IPS-18a (cell line): Measurements from ENCODE around the gene ACOT7.

Source experiments
- H3K27ac ChIP-seq: one replicate; pipeline ENCODE4 v1.5.1; 2013; ENCODE audit warnings: low read length
- H3K27me3 ChIP-seq: one replicate; pipeline ENCODE4 v1.6.1; 2013; ENCODE audit warnings: mild to moderate bottlenecking, low read length; ENCODE audit not compliant: control insufficient read depth, insufficient read depth
- H3K36me3 ChIP-seq: one replicate; pipeline ENCODE4 v1.6.1; 2013; ENCODE audit warnings: low read depth, low read length; ENCODE audit not compliant: control insufficient read depth
- H3K4me1 ChIP-seq: one replicate; pipeline ENCODE4 v1.6.1; 2013; ENCODE audit warnings: low read depth, low read length; ENCODE audit not compliant: control insufficient read depth
- H3K4me3 ChIP-seq: one replicate; pipeline ENCODE4 v1.5.1; 2013; ENCODE audit warnings: low read length
- H3K9ac ChIP-seq: one replicate; pipeline ENCODE4 v1.6.1; 2013; ENCODE audit warnings: mild to moderate bottlenecking, low read length, moderate library complexity
- H3K9me3 ChIP-seq: one replicate; pipeline ENCODE4 v1.6.1; 2013; ENCODE audit warnings: low read depth, low read length; ENCODE audit not compliant: control insufficient read depth

ACOT7 gene

DNA sequence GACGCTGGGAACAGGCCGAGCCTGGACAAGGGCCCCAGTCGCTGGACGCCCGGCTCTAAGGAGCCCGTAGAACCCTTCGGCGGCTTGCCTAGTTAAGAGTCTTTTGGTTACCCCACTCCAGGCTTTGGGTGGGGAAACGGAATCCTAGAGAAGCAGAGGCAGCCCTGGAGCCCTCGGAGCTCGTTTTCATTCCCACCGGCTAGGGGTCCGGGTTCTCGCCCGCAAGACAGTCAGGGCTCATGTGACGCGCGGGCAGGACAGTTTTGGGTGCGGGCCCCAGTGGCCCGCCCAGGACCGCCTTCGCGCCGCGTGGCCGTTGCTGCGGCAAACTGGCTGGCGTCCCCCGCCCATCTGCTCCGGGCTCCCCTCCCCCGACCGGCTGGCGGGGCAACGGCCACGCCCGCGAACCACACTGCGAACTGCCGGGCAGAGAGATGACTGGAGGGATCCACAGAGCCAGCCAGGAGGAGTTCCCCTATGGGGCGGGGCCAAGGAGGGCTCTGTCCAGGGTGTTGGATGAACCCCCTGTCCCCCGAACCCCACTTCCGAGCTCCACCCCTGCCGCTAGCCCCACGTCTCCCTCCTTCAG lies 27.0 kb upstream of the ACOT7 start:
- Histone ChIP-seq H3K27me3 (peaks cover 100% of the 10 kb centered on the region), H3K4me3 (peak overlapping the region; percentile 39), H3K36me3 (no peaks in the 10 kb centered on the region), H3K9ac (no peak overlapping the region), H3K27ac (no peak overlapping the region), H3K4me1 (peaks cover 5% of the 10 kb centered on the region), H3K9me3 (no peaks in the 10 kb centered on the region)

DNA sequence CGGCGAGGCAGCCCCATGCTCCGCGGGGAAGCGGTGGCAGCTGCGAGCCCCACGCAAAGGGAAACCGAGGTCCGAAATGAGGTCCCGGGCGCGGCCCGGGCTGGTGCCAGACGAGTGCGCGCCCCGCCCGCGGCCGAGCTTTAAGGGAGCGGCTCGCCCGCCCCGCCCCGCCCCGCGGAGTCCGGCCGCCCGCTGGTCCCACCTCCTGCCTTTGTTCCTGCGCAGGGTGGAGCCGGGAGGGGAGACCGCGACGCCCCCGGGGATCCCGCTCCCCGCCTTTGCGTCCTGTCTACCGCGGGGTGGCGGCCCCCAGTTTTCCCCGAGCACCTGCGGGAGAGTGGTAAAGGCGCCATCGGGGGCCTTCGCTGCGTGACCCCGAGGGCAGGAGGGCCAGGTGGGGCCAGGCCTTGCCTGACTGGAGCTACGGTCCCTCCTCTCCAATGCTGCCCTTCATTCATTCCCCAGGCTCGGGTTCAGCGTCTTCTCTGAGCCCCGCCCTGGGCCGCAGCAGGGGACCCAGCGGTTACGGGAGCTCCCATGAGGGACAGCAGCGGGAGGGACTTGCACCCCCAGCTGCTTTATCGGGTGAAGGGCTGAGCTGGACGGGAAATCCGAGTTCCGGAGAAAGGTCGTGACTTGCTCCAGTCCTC lies 26.4 kb upstream of the ACOT7 start, which contains the start of gene HES2:
HES2 (minus strand) TSS at position 116 of the 650 bp plus-strand sequence; CDS start at position 17, 99 bp downstream.
- peak within 1 kb of the TSS; percentile 39 for H3K4me3 ChIP-seq
- no peak within 1 kb of the TSS for H3K27ac ChIP-seq
- no peaks in the 10 kb centered on the region for H3K9me3 ChIP-seq
- no peaks in the 10 kb centered on the region for H3K36me3 ChIP-seq
- H3K9ac ChIP-seq, result no peak within 1 kb of the TSS
- H3K27me3 ChIP-seq, result peaks cover 100% of the 10 kb centered on the region
- peaks cover 5% of the 10 kb centered on the region for H3K4me1 ChIP-seq

DNA sequence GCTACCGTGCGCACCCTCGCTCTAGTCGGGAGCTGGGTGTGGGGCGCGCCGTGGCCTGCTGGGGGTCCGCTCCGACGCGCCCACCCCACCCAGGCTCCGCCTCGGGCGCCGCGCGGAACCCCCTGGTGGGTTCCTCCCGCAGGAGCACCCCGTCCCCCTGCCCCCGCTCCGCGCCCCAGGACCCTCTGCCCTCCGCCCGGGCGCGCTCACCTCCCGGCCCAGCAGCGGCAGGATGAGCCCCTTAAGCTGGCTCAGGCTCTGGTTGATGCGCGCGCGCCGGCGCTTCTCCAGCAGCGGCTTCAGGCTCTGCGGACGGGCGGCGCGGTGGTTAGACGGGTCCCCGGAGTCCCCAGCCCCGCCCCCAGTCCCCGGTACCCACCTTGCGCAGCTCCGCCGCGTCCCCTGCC lies 25.8 kb upstream of the ACOT7 start:
- peaks cover 100% of the 10 kb centered on the region for H3K27me3 ChIP-seq

DNA sequence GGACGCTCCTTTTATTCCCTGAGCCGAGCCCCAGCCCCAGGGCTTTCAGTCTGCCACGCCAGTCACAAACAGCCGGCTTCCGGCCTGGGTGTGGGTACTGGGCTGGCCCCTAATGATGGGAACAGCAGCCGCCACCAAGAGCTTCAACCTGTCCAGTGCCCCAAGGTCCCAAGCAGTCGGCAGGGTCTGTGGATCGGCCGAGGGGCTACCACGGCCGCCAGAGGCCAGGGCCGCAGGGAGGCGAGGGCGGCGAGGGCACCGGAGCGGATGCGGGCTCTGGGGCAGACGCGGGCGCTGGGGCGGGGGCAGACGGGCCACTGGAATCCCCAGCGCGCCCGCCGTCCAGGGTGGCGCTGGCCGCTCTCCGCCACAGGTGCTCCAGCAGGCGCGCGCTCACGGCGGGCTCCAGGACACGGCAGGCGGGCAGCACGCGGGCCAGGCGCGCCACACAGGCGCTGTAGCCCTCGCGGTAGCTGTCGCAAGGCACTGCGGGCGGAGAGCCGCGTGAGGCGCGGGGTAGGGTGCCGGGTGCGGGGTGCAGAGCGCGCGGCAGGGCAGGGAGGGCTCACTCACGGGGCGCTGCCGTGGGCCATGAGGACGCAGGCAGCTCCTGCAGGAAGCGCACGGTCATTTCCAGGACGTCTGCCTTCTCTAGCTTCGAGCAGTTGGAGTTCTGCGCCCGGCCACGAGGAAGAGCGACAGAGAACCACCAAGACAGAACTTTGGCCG lies 25.3 kb upstream of the ACOT7 start:
- H3K27me3 ChIP-seq, result peaks cover 98% of the 10 kb centered on the region
- no peak overlapping the region for H3K27ac ChIP-seq
- H3K9me3 ChIP-seq, result no peaks in the 10 kb centered on the region
- peak overlapping the region; percentile 39 for H3K4me3 ChIP-seq
- no peak overlapping the region for H3K9ac ChIP-seq
- H3K4me1 ChIP-seq, result peaks cover 9% of the 10 kb centered on the region
- no peaks in the 10 kb centered on the region for H3K36me3 ChIP-seq

More for the DNA sequence above, 25.8 kb upstream of the ACOT7 start:
- Histone ChIP-seq H3K4me1 (peaks cover 9% of the 10 kb centered on the region), H3K27ac (no peak overlapping the region), H3K36me3 (no peaks in the 10 kb centered on the region), H3K4me3 (peak overlapping the region; percentile 39), H3K9me3 (no peaks in the 10 kb centered on the region), H3K9ac (no peak overlapping the region)

DNA sequence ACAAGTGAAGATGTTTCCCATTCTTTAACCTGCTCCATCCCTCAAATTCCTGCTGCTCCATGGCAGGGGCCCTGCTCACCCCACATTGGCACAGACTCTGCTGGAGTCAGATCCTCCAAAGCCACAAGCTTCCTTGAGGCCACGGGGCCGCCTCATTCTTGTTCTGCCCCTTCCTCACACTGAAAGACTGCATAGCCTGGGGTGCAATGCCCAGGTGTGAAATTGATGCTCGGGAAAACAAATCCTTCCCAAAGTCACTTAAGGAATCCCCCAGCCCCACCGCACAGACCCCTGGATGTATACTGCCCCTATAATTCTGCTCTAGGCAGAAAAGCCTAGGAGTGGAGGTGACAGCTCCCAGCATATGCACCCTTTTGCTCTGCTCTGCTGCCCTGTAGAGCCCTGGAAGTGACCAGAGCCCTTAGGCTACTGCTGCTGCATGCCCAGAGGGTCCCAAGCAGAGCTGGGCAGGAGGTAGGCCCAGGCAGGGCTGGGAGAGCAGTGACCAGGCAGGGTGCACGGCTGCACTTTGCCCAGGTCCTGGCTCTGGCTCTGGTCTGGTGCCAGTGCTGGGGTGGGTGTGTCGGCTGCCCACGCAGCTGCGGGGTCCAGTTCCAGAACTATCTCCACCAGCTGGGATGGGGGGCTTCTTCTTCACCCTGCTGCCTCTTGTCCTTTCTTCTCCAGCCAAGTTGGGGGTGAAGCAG lies 24.5 kb upstream of the ACOT7 start:
- peaks cover 90% of the 10 kb centered on the region for H3K27me3 ChIP-seq
- H3K36me3 ChIP-seq, result no peaks in the 10 kb centered on the region
- H3K27ac ChIP-seq, result no peak overlapping the region
- no peaks in the 10 kb centered on the region for H3K9me3 ChIP-seq
- no peak overlapping the region for H3K4me3 ChIP-seq
- peaks cover 9% of the 10 kb centered on the region for H3K4me1 ChIP-seq
- H3K9ac ChIP-seq, result no peak overlapping the region

DNA sequence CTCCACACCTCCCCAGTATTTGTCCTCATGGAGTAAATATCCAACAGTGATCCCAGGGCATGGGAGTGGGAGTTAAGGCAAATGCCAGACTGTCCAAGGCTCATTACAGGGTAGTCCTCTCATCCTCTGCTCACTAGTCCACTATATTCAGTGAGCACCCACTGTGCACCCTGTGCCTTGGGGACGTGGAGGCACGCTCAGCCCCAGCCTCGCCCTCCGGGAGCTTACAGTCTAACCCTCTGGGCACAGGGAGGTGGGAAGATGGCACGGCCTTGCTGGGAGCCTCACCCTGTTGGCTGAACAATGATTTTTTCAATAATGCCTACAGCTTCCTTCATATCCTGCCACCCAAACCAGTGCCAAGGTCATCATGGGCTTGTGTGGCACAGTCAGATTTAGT lies 23.3 kb upstream of the ACOT7 start:
- Histone ChIP-seq H3K4me1 (peaks cover 9% of the 10 kb centered on the region), H3K27ac (no peak overlapping the region), H3K27me3 (peaks cover 82% of the 10 kb centered on the region), H3K36me3 (no peaks in the 10 kb centered on the region), H3K4me3 (no peak overlapping the region), H3K9me3 (no peaks in the 10 kb centered on the region), H3K9ac (no peak overlapping the region)

DNA sequence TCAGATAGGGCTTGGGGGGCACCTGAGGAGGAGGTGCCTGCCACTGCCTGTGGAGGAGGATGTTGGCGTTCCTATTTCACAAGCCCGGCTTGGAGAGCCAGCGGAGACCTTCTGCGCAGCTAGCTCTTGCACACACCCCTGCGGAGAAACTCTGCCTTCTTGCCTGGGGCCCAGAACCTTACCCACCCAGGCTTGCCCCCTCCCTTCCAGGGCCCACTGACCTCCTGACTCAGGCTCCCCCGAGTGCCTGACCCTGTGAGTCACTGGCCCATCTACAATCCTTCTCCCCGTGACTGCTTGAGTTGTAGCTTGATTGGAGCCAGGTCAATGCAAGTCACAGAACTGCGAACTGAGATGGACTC lies 22.7 kb upstream of the ACOT7 start:
- Histone ChIP-seq H3K27ac (no peak overlapping the region), H3K9me3 (no peaks in the 10 kb centered on the region), H3K36me3 (no peaks in the 10 kb centered on the region), H3K9ac (no peak overlapping the region), H3K27me3 (peaks cover 75% of the 10 kb centered on the region), H3K4me1 (peaks cover 9% of the 10 kb centered on the region), H3K4me3 (no peak overlapping the region)

DNA sequence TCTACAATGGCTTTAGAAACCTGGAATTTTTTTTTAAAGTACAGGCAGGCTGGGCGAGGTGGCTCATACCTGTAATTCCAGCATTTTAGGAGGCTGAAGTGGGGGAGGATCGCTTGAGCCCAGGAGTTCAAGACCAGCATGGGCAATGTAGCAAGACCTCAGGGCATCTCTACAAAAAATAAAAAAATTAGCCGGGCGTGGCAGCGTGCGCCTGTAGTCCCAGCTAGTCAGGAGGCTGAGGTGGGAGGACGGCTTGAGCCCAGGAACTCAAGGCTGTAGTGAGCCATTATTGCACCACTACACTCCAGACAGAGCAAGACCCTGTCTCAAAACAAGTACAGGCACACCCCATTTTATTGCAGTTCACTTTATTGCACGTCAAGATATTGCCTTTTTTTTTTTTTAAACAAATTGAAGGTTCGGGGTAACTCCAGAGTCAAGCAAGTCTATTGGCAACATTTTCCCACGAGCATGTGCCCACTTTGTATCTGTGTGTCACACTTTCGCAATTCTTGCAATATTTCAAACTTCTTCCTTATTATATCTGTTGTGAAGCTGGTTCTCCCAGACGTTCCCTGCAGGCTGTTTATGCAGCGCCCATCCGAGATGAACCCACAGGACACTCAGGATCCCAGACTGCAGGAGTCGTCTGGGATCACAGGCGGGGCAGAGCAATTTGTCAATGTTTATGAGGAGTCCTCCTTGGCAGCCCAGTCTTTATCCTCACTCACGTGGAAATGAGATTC lies 21.5 kb upstream of the ACOT7 start:
- Histone ChIP-seq H3K4me1 (peaks cover 5% of the 10 kb centered on the region), H3K36me3 (no peaks in the 10 kb centered on the region), H3K4me3 (no peak overlapping the region), H3K27me3 (peaks cover 63% of the 10 kb centered on the region), H3K27ac (no peak overlapping the region), H3K9ac (no peak overlapping the region), H3K9me3 (no peaks in the 10 kb centered on the region)

DNA sequence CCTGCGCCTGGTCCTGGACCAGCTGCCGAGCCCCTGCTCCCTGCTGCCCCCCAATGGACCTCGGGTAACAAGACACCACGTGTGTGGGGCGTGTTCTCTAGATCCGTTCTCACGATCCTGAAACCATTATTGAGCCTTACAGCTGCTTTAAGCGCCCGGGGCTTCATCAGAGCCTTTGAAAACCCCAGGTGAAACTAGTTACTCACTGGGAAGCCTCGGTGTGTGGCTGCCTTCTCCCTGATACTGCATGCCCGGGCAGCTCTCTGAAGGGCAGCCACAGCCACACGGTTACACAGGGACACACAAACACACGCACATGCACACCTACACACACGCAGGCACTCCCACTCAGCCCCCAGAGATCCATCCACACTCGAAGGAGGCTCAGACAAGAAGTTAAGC lies 20.9 kb upstream of the ACOT7 start:
- Histone ChIP-seq H3K36me3 (no peaks in the 10 kb centered on the region), H3K4me1 (peaks cover 4% of the 10 kb centered on the region), H3K27ac (no peak overlapping the region), H3K4me3 (no peak overlapping the region), H3K9me3 (no peaks in the 10 kb centered on the region), H3K9ac (no peak overlapping the region), H3K27me3 (peaks cover 57% of the 10 kb centered on the region)

DNA sequence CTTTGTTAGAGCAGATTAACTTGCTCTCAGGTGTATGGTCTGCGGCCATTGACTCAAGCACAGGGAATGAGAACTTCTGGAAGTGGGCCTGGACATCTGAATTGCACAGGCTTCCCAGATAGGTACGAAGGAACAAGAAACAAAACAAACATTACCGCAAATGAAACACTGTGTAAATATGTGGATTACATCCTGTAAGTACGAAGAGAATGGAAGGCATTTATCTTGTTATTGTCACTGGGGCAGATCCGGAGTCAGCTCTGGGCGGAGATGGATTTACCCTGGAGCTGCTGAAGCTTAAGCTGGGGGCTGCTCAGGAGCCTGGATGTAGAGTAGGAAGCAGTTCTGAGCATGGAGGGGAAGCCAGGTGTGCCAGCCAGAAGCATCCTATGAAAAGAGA lies 19.3 kb upstream of the ACOT7 start:
- Histone ChIP-seq H3K9me3 (no peaks in the 10 kb centered on the region), H3K9ac (no peak overlapping the region), H3K4me1 (peaks cover 4% of the 10 kb centered on the region), H3K27me3 (peaks cover 42% of the 10 kb centered on the region), H3K36me3 (no peaks in the 10 kb centered on the region), H3K27ac (no peak overlapping the region), H3K4me3 (no peak overlapping the region)
